CD4-positive, alpha-beta T cell (primary cell): ENCODE results near the gene FAM53B. TPM values are rescaled to one million over a fixed set of nuclear protein-coding genes. Genes with fewer than 3 reads are reported as not detected.

ENCODE experiments used
- ATAC-seq: fragments of 200-7000 bp; cut with Tn5 transposase; one replicate; pipeline ENCODE4 v1.10.0; 2022; ENCODE audit warnings: mild to moderate bottlenecking; ENCODE audit not compliant: poor library complexity
- CTCF ChIA-PET: fragments of 350-600 bp; sonication (Branson Sonifier 250); formaldehyde crosslinking; loops from one replicate; lab custom pipeline; 2021; ENCODE audit warnings: antibody characterized with exemption, inconsistent platforms; lab: Charles Lee
- POLR2A ChIA-PET: fragments of 350-600 bp; sonication (Branson Sonifier 250); formaldehyde crosslinking; loops from one replicate; lab custom pipeline; 2021; ENCODE audit warnings: antibody characterized with exemption, inconsistent platforms; lab: Charles Lee
- DNase-seq, 14 experiments: peaks; one replicate each; pipeline ENCODE4 v3.0.0-alpha.2; 2013 to 2020; ENCODE audit warnings: mixed read lengths in 2 of 14
- H3K27ac ChIP-seq, 2 donors: one replicate each; pipeline versions ENCODE4 v1.5.1 to v1.7.0; 2013; ENCODE audit warnings: low read length in 2 of 2, low read depth in 1 of 2, mild to moderate bottlenecking in 1 of 2
- H3K27me3 ChIP-seq, 2 experiments: 1 replicate in 1 of 2; 2 replicates in 1 of 2; pipeline versions ENCODE4 v1.6.1 to v1.7.0; 2013; ENCODE audit warnings: low read length in 2 of 2, control low read depth in 1 of 2, mild to moderate bottlenecking in 1 of 2, moderate library complexity in 1 of 2; ENCODE audit not compliant: insufficient read depth in 2 of 2, control insufficient read depth in 1 of 2
- H3K36me3 ChIP-seq: one replicate; pipeline ENCODE4 v1.6.1; 2013; ENCODE audit warnings: low read length, control low read depth; ENCODE audit not compliant: insufficient read depth
- H3K4me1 ChIP-seq: one replicate; pipeline ENCODE4 v1.6.1; 2013; ENCODE audit warnings: low read length, control low read depth; ENCODE audit not compliant: insufficient read depth
- H3K4me3 ChIP-seq: one replicate; pipeline ENCODE4 v1.5.1; 2013; ENCODE audit warnings: mild to moderate bottlenecking, low read length, moderate library complexity
- H3K9me3 ChIP-seq, 2 experiments: 1 replicate in 1 of 2; 2 replicates in 1 of 2; pipeline versions ENCODE4 v1.6.1 to v1.7.0; 2013; ENCODE audit warnings: low read length in 2 of 2, mild to moderate bottlenecking in 2 of 2, control low read depth in 1 of 2, moderate library complexity in 1 of 2; ENCODE audit not compliant: control insufficient read depth in 1 of 2, insufficient read depth in 1 of 2
- H3K27ac Mint-ChIP-seq: one replicate; pipeline ENCODE4 v1.8.0; 2020; ENCODE audit warnings: mixed read lengths
- H3K27me3 Mint-ChIP-seq: one replicate; pipeline ENCODE4 v1.8.0; 2021; ENCODE audit warnings: mixed read lengths
- H3K36me3 Mint-ChIP-seq: one replicate; pipeline ENCODE4 v1.8.0; 2021; ENCODE audit warnings: low read depth, mixed read lengths
- H3K4me1 Mint-ChIP-seq: one replicate; pipeline ENCODE4 v1.8.0; 2021; ENCODE audit warnings: low read depth, mixed read lengths
- H3K4me3 Mint-ChIP-seq: one replicate; pipeline ENCODE4 v1.8.0; 2020; ENCODE audit warnings: mild to moderate bottlenecking, mixed read lengths
- H3K9me3 Mint-ChIP-seq: one replicate; pipeline ENCODE4 v1.8.0; 2020; ENCODE audit warnings: mixed read lengths
- CTCF ChIP-seq: fragments of 200-600 bp; IDR thresholded peaks from one replicate; pipeline ENCODE4 v1.8.0; 2022; ENCODE audit warnings: antibody characterized with exemption, mild to moderate bottlenecking
- intact Hi-C, 2 experiments: fragments of 100-400 bp; cut with DNase I in 1 of 2; cut with micrococcal nuclease in 1 of 2; formaldehyde crosslinking; loops; one replicate each; pipeline versions ENCODE4 v1.15.1 to v1.9.0; 2023 to 2025; cut with DNase I, micrococcal nuclease
- total RNA-seq, 174 experiments: library from RNA in 2 of 174; stranded (reverse) in 2 of 174; gene quantifications; one replicate each; pipeline ENCODE4 v1.2.3 and lab custom pipeline; 2021 to 2026

The FAM53B gene
- total RNA-seq, 2 experiments from 2014 or later = 32.9 to 33.6 TPM

- Histone ChIP-seq H3K27me3 (no peaks in the 10 kb centered on the region), H3K9me3 (no peaks in the 10 kb centered on the region), H3K4me1 (peaks cover 5% of the 10 kb centered on the region), H3K4me3 (no peak overlapping the region), H3K27ac (no peak overlapping the region), H3K36me3 (no peaks in the 10 kb centered on the region)
- TF ChIP-seq CTCF = no peak
- peaks cover 5% of the 10 kb centered on the region for H3K36me3 Mint-ChIP-seq
- H3K27me3 Mint-ChIP-seq = no peaks in the 10 kb centered on the region
- H3K9me3 Mint-ChIP-seq = no peaks in the 10 kb centered on the region
- H3K4me3 Mint-ChIP-seq = no peak overlapping the region
- ChIA-PET CTCF (interaction anchor here (1.0 to 4.0 kb wide), 4 partner anchors 209 to 219 kb away, joined by 3 to 32 read pairs (median 6); no protein-coding TSS in a partner anchor), POLR2A (interaction anchor here (0.9 to 1.3 kb wide), 3 partner anchors 15 to 167 kb away, joined by 3 to 5 read pairs (median 3); no protein-coding TSS in a partner anchor)
- intact Hi-C loops = loop anchor here (5.0 to 10.0 kb wide), 4 partner anchors 46 to 757 kb away; partner anchors contain the start of gene EEF1AKMT2 (in 1 of the 2)
- H3K4me1 Mint-ChIP-seq = peaks cover 25% of the 10 kb centered on the region
- ATAC-seq = no peak
- DNase-seq = no peak
- peak overlapping the region; percentile 44 for H3K27ac Mint-ChIP-seq
These were observed 4.9 kb upstream of the FAM53B start for GRCh38 chr10:124748953-124749645.

- ATAC-seq = no peak
- H3K4me3 ChIP-seq = no peak overlapping the region
- ChIA-PET POLR2A (interaction anchor here (0.9 to 1.3 kb wide), 2 partner anchors 14 to 69 kb away, joined by 3 to 5 read pairs; no protein-coding TSS in a partner anchor), CTCF (interaction anchor here (1.1 to 4.0 kb wide), 4 partner anchors 101 to 218 kb away, joined by 3 to 32 read pairs (median 5); no protein-coding TSS in a partner anchor)
- H3K27ac ChIP-seq = no peak overlapping the region
- H3K4me3 Mint-ChIP-seq = no peak overlapping the region
- H3K4me1 ChIP-seq = peaks cover 5% of the 10 kb centered on the region
- no peak overlapping the region for H3K27ac Mint-ChIP-seq
- H3K27me3 ChIP-seq = no peaks in the 10 kb centered on the region
- TF ChIP-seq CTCF = no peak
- DNase-seq = no peak
- intact Hi-C loops = loop anchor here (5.0 to 10.0 kb wide), 4 partner anchors 47 to 756 kb away; partner anchors contain the start of gene EEF1AKMT2 (in 1 of the 2)
- H3K27me3 Mint-ChIP-seq = no peaks in the 10 kb centered on the region
- H3K4me1 Mint-ChIP-seq = peaks cover 25% of the 10 kb centered on the region
- H3K9me3 ChIP-seq = no peaks in the 10 kb centered on the region
- no peaks in the 10 kb centered on the region for H3K36me3 ChIP-seq
- H3K9me3 Mint-ChIP-seq = no peaks in the 10 kb centered on the region
- H3K36me3 Mint-ChIP-seq = peaks cover 5% of the 10 kb centered on the region
These were observed 4.0 kb upstream of the FAM53B start for GRCh38 chr10:124748166-124748565.

GRCh38 chr10:124747745-124748144, 3.6 kb upstream of the FAM53B start:
- Histone ChIP-seq H3K27ac (no peak overlapping the region), H3K4me1 (peaks cover 7% of the 10 kb centered on the region), H3K27me3 (no peaks in the 10 kb centered on the region), H3K36me3 (no peaks in the 10 kb centered on the region), H3K9me3 (no peaks in the 10 kb centered on the region), H3K4me3 (no peak overlapping the region)
- Mint-ChIP-seq H3K9me3 (no peaks in the 10 kb centered on the region), H3K27ac (no peak overlapping the region), H3K36me3 (peaks cover 6% of the 10 kb centered on the region), H3K4me1 (peaks cover 27% of the 10 kb centered on the region), H3K27me3 (no peaks in the 10 kb centered on the region), H3K4me3 (no peak overlapping the region)
- ChIA-PET CTCF (interaction anchor here (1.8 to 4.0 kb wide), 3 partner anchors 100 to 218 kb away, joined by 5 to 32 read pairs (median 28); no protein-coding TSS in a partner anchor), POLR2A (interaction anchor here (0.9 to 2.6 kb wide), 3 partner anchors 69 to 213 kb away, joined by 3 to 9 read pairs (median 3); no protein-coding TSS in a partner anchor)
- TF ChIP-seq CTCF = no peak
- ATAC-seq (no peak), DNase-seq (no peak)
- intact Hi-C loops = loop anchor here (5.0 to 10.0 kb wide), 4 partner anchors 47 to 755 kb away; partner anchors contain the start of gene EEF1AKMT2 (in 1 of the 2)
